Upper lobe of left lung (tissue), 4 donors: ENCODE results near the gene FAP.

Source experiments
- CTCF ChIP-seq, 6 experiments: fragments of 450-650 bp in 4 of 6; fragments of 200-600 bp in 2 of 6; sonication (generic) in 2 of 6; IDR thresholded peaks; one replicate each; pipeline ENCODE4 v1.5.1; 2016 to 2019; ENCODE audit warnings: antibody characterized with exemption in 6 of 6
- POLR2A ChIP-seq, 4 donors: fragments of 450-650 bp; IDR thresholded peaks; one replicate each; pipeline ENCODE4 v1.5.1; 2016 to 2017; ENCODE audit warnings: antibody characterized with exemption in 4 of 4, mild to moderate bottlenecking in 2 of 4
- POLR2AphosphoS5 ChIP-seq, 2 donors: sonication (generic); formaldehyde crosslinking; IDR thresholded peaks; one replicate each; pipeline ENCODE4 v1.5.1; 2017; ENCODE audit warnings: antibody characterized with exemption in 2 of 2

- TF ChIP-seq CTCF (IDR thresholded peaks at IDR 0.05) (no peak), POLR2A (IDR thresholded peaks at IDR 0.05) (no peak), POLR2AphosphoS5 (IDR thresholded peaks at IDR 0.05) (no peak)
These were observed 11.2 kb downstream of the FAP start for GRCh38 chr2:162232027-162232426.
